OCI-LY7 (cell line): ENCODE measurements around the gene FAU.
"Not testable (repeated sequence)": the region's sequence is repeated elsewhere in the genome, so short reads cannot be mapped to it uniquely, and the experiment has no call there.

ENCODE experiments used
- CTCF ChIP-seq: fragments of 200-600 bp; sonication (generic); conservative IDR thresholded peaks from 2 replicates; pipeline ENCODE4 v1.5.1; 2014; ENCODE audit warnings: mild to moderate bottlenecking, antibody characterized with exemption, low read length, moderate library complexity, mixed read lengths
- EZH2phosphoT487 ChIP-seq: fragments of 200-600 bp; sonication (generic); IDR thresholded peaks from 2 replicates; pipeline ENCODE4 v1.6.1; 2018; ENCODE audit warnings: low read depth, borderline replicate concordance, mild to moderate bottlenecking, mixed run types, antibody characterized with exemption, low read length, moderate library complexity, mixed read lengths

GRCh38 chr11:65118891-65119669, 2.9 kb downstream of the FAU start:
- not testable (repeated sequence) for TF ChIP-seq CTCF, EZH2phosphoT487
